Mucosa of stomach (tissue), 1 donor: ENCODE measurements around the gene DOCK4.

Experiments
- H3K27me3 ChIP-seq: one replicate; pipeline ENCODE4 v1.7.0; 2013; ENCODE audit warnings: mild to moderate bottlenecking, low read length; ENCODE audit not compliant: control insufficient read depth, insufficient read depth
- H3K36me3 ChIP-seq: one replicate; pipeline ENCODE4 v1.7.0; 2013; ENCODE audit warnings: low read length; ENCODE audit not compliant: control insufficient read depth, insufficient read depth
- H3K4me1 ChIP-seq: one replicate; pipeline ENCODE4 v1.7.0; 2013; ENCODE audit warnings: mild to moderate bottlenecking, low read length; ENCODE audit not compliant: control insufficient read depth, insufficient read depth
- H3K4me3 ChIP-seq: one replicate; pipeline ENCODE4 v1.7.0; 2013; ENCODE audit warnings: low read length
- H3K9ac ChIP-seq: one replicate; pipeline ENCODE4 v1.7.0; 2013; ENCODE audit warnings: mild to moderate bottlenecking, low read length, moderate library complexity
- H3K9me3 ChIP-seq: one replicate; pipeline ENCODE4 v1.7.0; 2013; ENCODE audit warnings: mild to moderate bottlenecking, low read length, moderate library complexity; ENCODE audit not compliant: control insufficient read depth
- donor health status: Pancreatic carcinoma.

DOCK4 gene

GRCh38 chr7:111736552-111736874 lies 469.7 kb downstream of the DOCK4 start:
- Histone ChIP-seq H3K4me1 (peaks cover 15% of the 10 kb centered on the region), H3K27me3 (no peaks in the 10 kb centered on the region), H3K36me3 (no peaks in the 10 kb centered on the region), H3K9me3 (no peaks in the 10 kb centered on the region), H3K4me3 (no peak overlapping the region), H3K9ac (no peak overlapping the region)

GRCh38 chr7:111735661-111736551 lies 470.3 kb downstream of the DOCK4 start:
- H3K9ac ChIP-seq: no peak overlapping the region
- H3K4me1 ChIP-seq: peaks cover 15% of the 10 kb centered on the region
- H3K4me3 ChIP-seq: no peak overlapping the region
- H3K9me3 ChIP-seq: no peaks in the 10 kb centered on the region
- no peaks in the 10 kb centered on the region for H3K36me3 ChIP-seq
- H3K27me3 ChIP-seq: no peaks in the 10 kb centered on the region

DNA sequence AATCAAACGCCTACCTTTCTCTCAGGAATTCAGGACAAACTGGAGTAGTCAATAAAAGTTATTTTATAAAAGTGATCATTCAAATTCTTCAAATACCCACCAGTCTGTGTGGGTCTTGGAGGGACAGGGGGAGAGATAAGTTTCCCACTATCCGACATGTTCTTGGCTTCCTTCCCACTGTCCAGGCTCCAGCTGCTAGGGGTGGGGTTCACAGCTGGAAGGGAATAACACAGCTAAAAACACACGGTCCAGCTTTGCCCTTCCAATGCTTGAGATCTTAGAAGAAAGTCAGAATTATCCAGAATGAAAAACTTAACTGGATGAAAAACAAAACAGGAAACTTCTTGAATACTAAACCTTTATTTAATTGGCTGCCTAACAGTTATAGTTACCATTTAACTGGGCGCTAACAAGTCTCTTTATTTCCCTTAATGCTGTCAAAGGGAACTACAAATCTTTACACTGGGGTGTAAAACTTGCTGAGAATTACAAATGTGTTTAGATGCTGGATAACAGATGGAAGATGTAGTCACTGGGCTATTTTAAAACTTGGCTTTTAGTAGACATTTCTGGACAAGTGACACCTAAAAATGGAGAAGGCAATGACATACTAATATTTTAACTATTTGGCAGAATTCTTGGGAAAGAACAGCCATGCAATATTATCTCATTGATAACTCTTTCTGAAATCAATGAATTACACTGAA lies 471.1 kb downstream of the DOCK4 start:
- Histone ChIP-seq H3K27me3 (no peaks in the 10 kb centered on the region), H3K36me3 (no peaks in the 10 kb centered on the region), H3K4me3 (no peak overlapping the region), H3K4me1 (peaks cover 15% of the 10 kb centered on the region), H3K9ac (no peak overlapping the region), H3K9me3 (no peaks in the 10 kb centered on the region)

DNA sequence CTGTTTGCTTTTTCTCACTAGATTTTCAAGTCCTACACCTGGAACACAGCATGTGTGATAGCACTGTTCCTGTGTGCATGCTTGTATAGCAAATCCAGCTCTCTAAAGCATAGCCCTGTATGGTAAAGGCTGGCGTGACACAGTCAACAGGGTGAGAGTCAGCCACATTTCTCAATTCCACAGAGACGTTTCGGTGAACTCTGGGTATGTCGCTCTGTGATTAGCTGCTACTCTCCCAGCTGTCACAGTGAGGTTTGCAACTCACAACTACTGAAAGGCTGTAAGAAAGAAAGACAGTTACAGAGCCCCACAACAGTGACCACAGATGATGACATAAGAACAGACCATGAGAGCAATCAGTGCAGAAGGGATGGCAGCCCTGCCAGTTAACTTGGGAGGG lies 473.3 kb downstream of the DOCK4 start:
- H3K36me3 ChIP-seq: no peaks in the 10 kb centered on the region

GRCh38 chr7:111730476-111731300 lies 475.5 kb downstream of the DOCK4 start:
- Histone ChIP-seq H3K36me3 (no peaks in the 10 kb centered on the region), H3K27me3 (no peaks in the 10 kb centered on the region)

More for the DNA sequence above, 473.3 kb downstream of the DOCK4 start:
- H3K4me3 ChIP-seq: no peak overlapping the region
- no peak overlapping the region for H3K9ac ChIP-seq
- H3K27me3 ChIP-seq: no peaks in the 10 kb centered on the region
- H3K9me3 ChIP-seq: no peaks in the 10 kb centered on the region
- peaks cover 15% of the 10 kb centered on the region for H3K4me1 ChIP-seq

DNA sequence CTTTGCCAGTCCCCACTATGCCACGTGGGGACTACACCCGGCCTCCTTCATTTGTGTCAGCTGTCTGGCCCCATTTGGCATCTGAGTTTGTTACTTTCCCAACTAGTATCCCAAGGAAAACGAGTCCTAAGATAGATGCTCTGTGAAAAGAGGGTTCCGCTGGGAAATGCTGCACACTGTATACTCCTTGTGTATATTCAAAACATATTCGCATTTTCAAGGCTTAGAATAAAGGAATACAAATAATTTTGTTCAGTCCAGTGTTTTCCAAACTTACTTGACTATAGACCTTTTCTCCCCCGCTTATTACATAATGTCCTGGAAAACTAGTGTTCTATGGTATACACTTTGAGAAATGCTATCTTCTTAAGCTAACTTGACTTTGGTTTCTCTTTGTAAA lies 476.1 kb downstream of the DOCK4 start:
- Histone ChIP-seq H3K4me3 (no peak overlapping the region), H3K9ac (no peak overlapping the region), H3K4me1 (no peaks in the 10 kb centered on the region), H3K36me3 (no peaks in the 10 kb centered on the region), H3K9me3 (no peaks in the 10 kb centered on the region), H3K27me3 (no peaks in the 10 kb centered on the region)

More at GRCh38 chr7:111730476-111731300, 475.5 kb downstream of the DOCK4 start:
- Histone ChIP-seq H3K4me3 (no peak overlapping the region), H3K9me3 (no peaks in the 10 kb centered on the region), H3K9ac (no peak overlapping the region), H3K4me1 (peaks cover 3% of the 10 kb centered on the region)

DNA sequence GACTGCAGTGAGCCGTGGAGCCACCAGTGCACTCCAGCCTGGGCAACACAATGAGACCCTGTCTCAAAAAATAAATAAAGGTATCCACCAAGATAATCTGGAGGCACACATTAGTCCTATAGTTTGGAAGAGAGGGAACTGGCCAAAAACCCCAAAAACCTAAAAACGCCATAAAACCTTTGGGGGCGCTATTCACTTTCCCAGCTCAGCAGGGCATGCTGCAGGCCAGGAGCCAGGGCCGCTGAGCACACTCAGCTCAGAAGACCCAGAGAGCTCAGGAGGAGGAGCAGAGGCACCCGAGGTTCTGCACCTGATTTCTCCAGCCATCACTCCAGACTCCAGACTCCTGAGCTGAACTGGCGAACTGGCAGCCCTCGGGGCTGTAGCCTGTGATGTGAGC lies 476.7 kb downstream of the DOCK4 start:
- H3K9me3 ChIP-seq: no peaks in the 10 kb centered on the region
- H3K4me1 ChIP-seq: no peaks in the 10 kb centered on the region
- no peaks in the 10 kb centered on the region for H3K27me3 ChIP-seq
- no peak overlapping the region for H3K4me3 ChIP-seq
- no peak overlapping the region for H3K9ac ChIP-seq
- H3K36me3 ChIP-seq: no peaks in the 10 kb centered on the region

DNA sequence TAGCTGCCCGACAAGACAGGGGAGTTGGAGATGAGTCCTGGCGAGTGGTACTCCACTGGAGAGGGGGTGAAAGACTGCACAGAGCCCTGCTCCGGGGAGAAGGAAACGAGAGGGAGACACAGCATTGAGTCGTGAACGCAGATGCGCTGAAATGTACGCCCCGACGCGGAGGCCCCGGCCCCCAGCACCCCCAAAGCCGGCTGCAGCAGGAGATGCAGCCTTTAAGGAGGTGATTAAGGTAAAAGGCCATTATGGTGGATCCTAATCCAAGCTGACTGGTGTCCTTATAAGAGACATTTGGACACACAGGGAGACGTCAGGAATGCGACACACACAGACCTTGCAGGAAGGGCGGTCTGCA lies 477.6 kb downstream of the DOCK4 start:
- H3K27me3 ChIP-seq: no peaks in the 10 kb centered on the region
- no peaks in the 10 kb centered on the region for H3K36me3 ChIP-seq
- no peaks in the 10 kb centered on the region for H3K9me3 ChIP-seq
- H3K4me3 ChIP-seq: no peak overlapping the region
- H3K9ac ChIP-seq: no peak overlapping the region
- H3K4me1 ChIP-seq: no peaks in the 10 kb centered on the region

DNA sequence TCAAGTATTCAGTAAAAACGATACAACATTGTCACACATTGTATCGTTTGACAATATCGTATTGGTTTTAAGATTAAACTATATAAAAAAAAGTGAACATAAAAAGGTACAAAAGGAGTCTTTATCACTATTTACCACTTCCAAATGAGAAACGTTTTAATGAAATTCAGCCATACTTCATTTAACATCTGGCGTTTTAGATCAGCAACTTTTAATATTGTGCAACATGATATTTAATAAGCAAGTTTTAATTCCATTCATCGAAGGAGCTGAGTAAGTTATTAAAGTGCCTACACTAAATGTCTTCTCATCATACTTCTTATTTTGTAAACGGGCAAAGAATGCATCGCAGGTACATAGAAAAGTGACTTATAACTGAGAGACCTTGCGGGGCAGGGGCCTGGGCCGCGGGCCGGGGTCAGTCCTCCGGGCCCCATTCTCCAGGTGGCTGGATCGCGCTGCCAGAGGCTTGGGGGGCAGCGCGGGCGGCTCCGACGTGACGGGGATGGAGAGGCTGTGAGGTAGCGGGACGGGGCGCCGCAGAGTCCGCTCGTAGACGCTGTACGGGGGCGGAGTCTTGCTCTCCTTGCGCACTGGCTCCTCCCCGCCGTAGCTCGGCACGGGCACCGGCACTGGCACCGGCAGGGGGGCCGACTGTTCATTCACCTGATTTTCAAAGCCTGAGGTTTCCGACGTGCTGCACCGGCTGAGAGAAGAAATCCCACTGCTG lies 478.1 kb downstream of the DOCK4 start:
- Histone ChIP-seq H3K36me3 (no peaks in the 10 kb centered on the region), H3K27me3 (no peaks in the 10 kb centered on the region), H3K4me1 (no peaks in the 10 kb centered on the region), H3K4me3 (no peak overlapping the region), H3K9me3 (no peaks in the 10 kb centered on the region), H3K9ac (no peak overlapping the region)

GRCh38 chr7:111718886-111719285 lies 487.3 kb downstream of the DOCK4 start:
- H3K4me3 ChIP-seq: no peak overlapping the region
- H3K27me3 ChIP-seq: no peaks in the 10 kb centered on the region
- no peaks in the 10 kb centered on the region for H3K4me1 ChIP-seq
- H3K36me3 ChIP-seq: no peaks in the 10 kb centered on the region
- H3K9ac ChIP-seq: no peak overlapping the region
- no peaks in the 10 kb centered on the region for H3K9me3 ChIP-seq

GRCh38 chr7:111711426-111712065 lies 494.7 kb downstream of the DOCK4 start:
- H3K36me3 ChIP-seq: no peaks in the 10 kb centered on the region

More at GRCh38 chr7:111711426-111712065, 494.7 kb downstream of the DOCK4 start:
- Histone ChIP-seq H3K27me3 (no peaks in the 10 kb centered on the region), H3K9ac (no peak overlapping the region), H3K4me3 (no peak overlapping the region), H3K4me1 (no peaks in the 10 kb centered on the region), H3K9me3 (no peaks in the 10 kb centered on the region)
